ENCODE results near the gene RASAL2. TPM values are rescaled to one million over a fixed set of nuclear protein-coding genes. Genes with fewer than 3 reads are reported as not detected.

RASAL2 gene
- total and polyA plus RNA-seq, 9 of the 15 experiments (the other 6 are each of a cell fraction or from before 2014, with no cell fraction given) = 0.13 to 1.0 (median 0.62) TPM

GRCh38 chr1:178434899-178435435, 341.1 kb downstream of the RASAL2 start:
- H2AFZ ChIP-seq (ENCODE audit: low read depth, low read length) = no peak overlapping the region
- H3K27me3 ChIP-seq (ENCODE audit: control insufficient read depth in 2 of 2, insufficient read depth in 2 of 2, low read length in 2 of 2) = no peaks in the 10 kb centered on the region
- no TSS peak for BruUV-seq (replicated peaks)
- no peak overlapping the region for H3K4me3 ChIP-seq
- CTCF ChIA-PET (ENCODE audit: low intra/inter-chr PET ratio) = no interaction called here
- H3K4me2 ChIP-seq (ENCODE audit: insufficient read depth, low read length) = no peak overlapping the region
- in situ Hi-C loops (cut with MboI) (no loop called here), intact Hi-C loops (cut with micrococcal nuclease) (no loop called here)
- H3K36me3 ChIP-seq (ENCODE audit: control insufficient read depth, insufficient read depth, low read length) = no peaks in the 10 kb centered on the region
- no peak overlapping the region for H3K27ac ChIP-seq (ENCODE audit: extremely low read depth, low read depth, low read length)
- H3K79me2 ChIP-seq (ENCODE audit: control insufficient read depth, insufficient read depth, low read length) = no peaks in the 10 kb centered on the region
- POLR2A ChIA-PET = interaction anchor here (1.4 kb wide), 1 partner anchor 15 kb away, joined by 5 read pairs; no protein-coding TSS in a partner anchor
- ATAC-seq (no peak), DNase-seq (ENCODE audit: extremely low read depth in 1 of 4, low spot score in 3 of 4) (no peak), FAIRE-seq (no peak)
- H3K9me3 ChIP-seq (replicated peaks; ENCODE audit: control insufficient read depth, insufficient read depth, low read depth, low read length) = no peaks in the 10 kb centered on the region
- TF ChIP-seq RUNX1 (IDR thresholded peaks at IDR 0.05; ENCODE audit: low read depth) = no peak
- no peak for TF ChIP-seq HNRNPLL (IDR thresholded peaks at IDR 0.05; ENCODE audit: low read depth, low read length, poor library complexity, severe bottlenecking)
- no peak for TF ChIP-seq ZNF224 (CRISPR knock-in tag; IDR thresholded peaks at IDR 0.05)
- no peaks in the 10 kb centered on the region for H3K4me1 ChIP-seq (replicated peaks in 1 of 2; ENCODE audit: control insufficient read depth in 2 of 2, insufficient read depth in 2 of 2, low read length in 2 of 2)
- H3K9me1 ChIP-seq (ENCODE audit: control insufficient read depth, insufficient read depth, low read length) = no peaks in the 10 kb centered on the region
- no peak overlapping the region for H3K9ac ChIP-seq (ENCODE audit: insufficient read depth in 1 of 2, low read depth in 2 of 2, low read length in 2 of 2)
- no peaks in the 10 kb centered on the region for H4K20me1 ChIP-seq (replicated peaks; ENCODE audit: control insufficient read depth, insufficient read depth, low read length)

- no peaks in the 10 kb centered on the region for H3K79me2 ChIP-seq (ENCODE audit: control insufficient read depth, insufficient read depth, low read length)
- H3K4me2 ChIP-seq (ENCODE audit: insufficient read depth, low read length) = no peak overlapping the region
- intact Hi-C loops (cut with micrococcal nuclease) (no loop called here), in situ Hi-C loops (cut with MboI) (no loop called here)
- no peaks in the 10 kb centered on the region for H3K9me1 ChIP-seq (ENCODE audit: control insufficient read depth, insufficient read depth, low read length)
- H3K27me3 ChIP-seq (ENCODE audit: control insufficient read depth in 2 of 2, insufficient read depth in 2 of 2, low read length in 2 of 2) = no peaks in the 10 kb centered on the region
- ATAC-seq = no peak
- no peak for DNase-seq (ENCODE audit: extremely low read depth in 1 of 4, low spot score in 3 of 4)
- H3K4me1 ChIP-seq (replicated peaks in 1 of 2; ENCODE audit: control insufficient read depth in 2 of 2, insufficient read depth in 2 of 2, low read length in 2 of 2) = no peaks in the 10 kb centered on the region
- no peak overlapping the region for H3K4me3 ChIP-seq
- no peak overlapping the region for H3K9ac ChIP-seq (ENCODE audit: insufficient read depth in 1 of 2, low read depth in 2 of 2, low read length in 2 of 2)
- H3K27ac ChIP-seq (ENCODE audit: extremely low read depth, low read depth, low read length) = no peak overlapping the region
- WGBS (ENCODE audit: insufficient coverage, low coverage, missing lambda C conversion rate) = 4% methylated on average over 2 of the region's 2 CpGs
- H3K9me3 ChIP-seq (replicated peaks; ENCODE audit: control insufficient read depth, insufficient read depth, low read depth, low read length) = no peaks in the 10 kb centered on the region
- no peak overlapping the region for H2AFZ ChIP-seq (ENCODE audit: low read depth, low read length)
- no peaks in the 10 kb centered on the region for H4K20me1 ChIP-seq (replicated peaks; ENCODE audit: control insufficient read depth, insufficient read depth, low read length)
- no peak for TF ChIP-seq NFRKB (IDR thresholded peaks at IDR 0.05; ENCODE audit: low read depth)
- TF ChIP-seq MTA2 (IDR thresholded peaks at IDR 0.05; ENCODE audit: low read depth) = no peak
- TF ChIP-seq SIN3A (IDR thresholded peaks at IDR 0.05; ENCODE audit: borderline replicate concordance in 2 of 2, control insufficient read depth in 1 of 2, low read depth in 2 of 2, low read length in 2 of 2) = no peak
- TF ChIP-seq CC2D1A (IDR thresholded peaks at IDR 0.05) = no peak
- TF ChIP-seq KDM4B (IDR thresholded peaks at IDR 0.05; ENCODE audit: borderline replicate concordance in 2 of 2, low read depth in 1 of 2) = no peak
- TF ChIP-seq ZNF12 (CRISPR knock-in tag; IDR thresholded peaks at IDR 0.05) = no peak
- TF ChIP-seq, protein P1, sequence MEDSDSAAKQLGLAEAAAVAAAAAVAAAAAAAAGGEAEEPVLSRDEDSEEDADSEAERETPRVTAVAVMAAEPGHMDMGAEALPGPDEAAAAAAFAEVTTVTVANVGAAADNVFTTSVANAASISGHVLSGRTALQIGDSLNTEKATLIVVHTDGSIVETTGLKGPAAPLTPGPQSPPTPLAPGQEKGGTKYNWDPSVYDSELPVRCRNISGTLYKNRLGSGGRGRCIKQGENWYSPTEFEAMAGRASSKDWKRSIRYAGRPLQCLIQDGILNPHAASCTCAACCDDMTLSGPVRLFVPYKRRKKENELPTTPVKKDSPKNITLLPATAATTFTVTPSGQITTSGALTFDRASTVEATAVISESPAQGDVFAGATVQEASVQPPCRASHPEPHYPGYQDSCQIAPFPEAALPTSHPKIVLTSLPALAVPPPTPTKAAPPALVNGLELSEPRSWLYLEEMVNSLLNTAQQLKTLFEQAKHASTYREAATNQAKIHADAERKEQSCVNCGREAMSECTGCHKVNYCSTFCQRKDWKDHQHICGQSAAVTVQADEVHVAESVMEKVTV (CRISPR knock-in tag; IDR thresholded peaks at IDR 0.05) = no peak
- TF ChIP-seq TRIM24 (IDR thresholded peaks at IDR 0.05) = no peak
- no peak for TF ChIP-seq KAT2B (IDR thresholded peaks at IDR 0.05; ENCODE audit: low read depth, low read length)
- TF ChIP-seq NCOA1 (IDR thresholded peaks at IDR 0.05; ENCODE audit: low read depth) = no peak
- TF ChIP-seq SP1 (CRISPR knock-in tag; IDR thresholded peaks at IDR 0.05) = no peak
- no peak for TF ChIP-seq GTF2E2 (tag; IDR thresholded peaks at IDR 0.05)
- TF ChIP-seq BRCA1 (IDR thresholded peaks at IDR 0.05) = no peak
- no peak for TF ChIP-seq BRCA1 (CRISPR knock-in tag; IDR thresholded peaks at IDR 0.05)
- BruUV-seq (replicated peaks) = no TSS peak
- CTCF ChIA-PET (ENCODE audit: low intra/inter-chr PET ratio) = no interaction called here
- no peak for FAIRE-seq
- POLR2A ChIA-PET = no interaction called here
- H3K36me3 ChIP-seq (ENCODE audit: control insufficient read depth, insufficient read depth, low read length) = no peaks in the 10 kb centered on the region
Observed at GRCh38 chr1:178436899-178437298, 343.0 kb downstream of the RASAL2 start.

Measured in K562 (cell line).